CD4-positive, alpha-beta T cell (primary cell): Measurements from ENCODE around the gene ABR. TPM values are rescaled to one million over a fixed set of nuclear protein-coding genes. Genes with fewer than 3 reads are reported as not detected.

Experiments used
- ATAC-seq: fragments of 200-7000 bp; cut with Tn5 transposase; one replicate; pipeline ENCODE4 v1.10.0; 2022; ENCODE audit warnings: mild to moderate bottlenecking; ENCODE audit not compliant: poor library complexity
- CTCF ChIA-PET: fragments of 350-600 bp; sonication (Branson Sonifier 250); formaldehyde crosslinking; loops from one replicate; lab custom pipeline; 2021; ENCODE audit warnings: antibody characterized with exemption, inconsistent platforms; lab: Charles Lee
- POLR2A ChIA-PET: fragments of 350-600 bp; sonication (Branson Sonifier 250); formaldehyde crosslinking; loops from one replicate; lab custom pipeline; 2021; ENCODE audit warnings: antibody characterized with exemption, inconsistent platforms; lab: Charles Lee
- DNase-seq, 14 experiments: peaks; one replicate each; pipeline ENCODE4 v3.0.0-alpha.2; 2013 to 2020; ENCODE audit warnings: mixed read lengths in 2 of 14
- H3K27ac ChIP-seq, 2 donors: one replicate each; pipeline versions ENCODE4 v1.5.1 to v1.7.0; 2013; ENCODE audit warnings: low read length in 2 of 2, low read depth in 1 of 2, mild to moderate bottlenecking in 1 of 2
- H3K27me3 ChIP-seq, 2 experiments: 1 replicate in 1 of 2; 2 replicates in 1 of 2; pipeline versions ENCODE4 v1.6.1 to v1.7.0; 2013; ENCODE audit warnings: low read length in 2 of 2, control low read depth in 1 of 2, mild to moderate bottlenecking in 1 of 2, moderate library complexity in 1 of 2; ENCODE audit not compliant: insufficient read depth in 2 of 2, control insufficient read depth in 1 of 2
- H3K36me3 ChIP-seq: one replicate; pipeline ENCODE4 v1.6.1; 2013; ENCODE audit warnings: low read length, control low read depth; ENCODE audit not compliant: insufficient read depth
- H3K4me1 ChIP-seq: one replicate; pipeline ENCODE4 v1.6.1; 2013; ENCODE audit warnings: low read length, control low read depth; ENCODE audit not compliant: insufficient read depth
- H3K4me3 ChIP-seq: one replicate; pipeline ENCODE4 v1.5.1; 2013; ENCODE audit warnings: mild to moderate bottlenecking, low read length, moderate library complexity
- H3K9me3 ChIP-seq, 2 experiments: 1 replicate in 1 of 2; 2 replicates in 1 of 2; pipeline versions ENCODE4 v1.6.1 to v1.7.0; 2013; ENCODE audit warnings: low read length in 2 of 2, mild to moderate bottlenecking in 2 of 2, control low read depth in 1 of 2, moderate library complexity in 1 of 2; ENCODE audit not compliant: control insufficient read depth in 1 of 2, insufficient read depth in 1 of 2
- H3K27ac Mint-ChIP-seq: one replicate; pipeline ENCODE4 v1.8.0; 2020; ENCODE audit warnings: mixed read lengths
- H3K27me3 Mint-ChIP-seq: one replicate; pipeline ENCODE4 v1.8.0; 2021; ENCODE audit warnings: mixed read lengths
- H3K36me3 Mint-ChIP-seq: one replicate; pipeline ENCODE4 v1.8.0; 2021; ENCODE audit warnings: low read depth, mixed read lengths
- H3K4me1 Mint-ChIP-seq: one replicate; pipeline ENCODE4 v1.8.0; 2021; ENCODE audit warnings: low read depth, mixed read lengths
- H3K4me3 Mint-ChIP-seq: one replicate; pipeline ENCODE4 v1.8.0; 2020; ENCODE audit warnings: mild to moderate bottlenecking, mixed read lengths
- H3K9me3 Mint-ChIP-seq: one replicate; pipeline ENCODE4 v1.8.0; 2020; ENCODE audit warnings: mixed read lengths
- intact Hi-C, 2 experiments: fragments of 100-400 bp; cut with DNase I in 1 of 2; cut with micrococcal nuclease in 1 of 2; formaldehyde crosslinking; loops; one replicate each; pipeline versions ENCODE4 v1.15.1 to v1.9.0; 2023 to 2025; cut with DNase I, micrococcal nuclease
- total RNA-seq, 174 experiments: library from RNA in 2 of 174; stranded (reverse) in 2 of 174; gene quantifications; one replicate each; pipeline ENCODE4 v1.2.3 and lab custom pipeline; 2021 to 2026
- TF ChIP-seq, protein P1 (sequence below): fragments of 200-600 bp; IDR thresholded peaks from one replicate; pipeline ENCODE4 v1.8.0; 2022; ENCODE audit warnings: antibody characterized with exemption, mild to moderate bottlenecking

Gene ABR
- total RNA-seq, 2 experiments from 2014 or later: 72.4 to 74.8 TPM

DNA sequence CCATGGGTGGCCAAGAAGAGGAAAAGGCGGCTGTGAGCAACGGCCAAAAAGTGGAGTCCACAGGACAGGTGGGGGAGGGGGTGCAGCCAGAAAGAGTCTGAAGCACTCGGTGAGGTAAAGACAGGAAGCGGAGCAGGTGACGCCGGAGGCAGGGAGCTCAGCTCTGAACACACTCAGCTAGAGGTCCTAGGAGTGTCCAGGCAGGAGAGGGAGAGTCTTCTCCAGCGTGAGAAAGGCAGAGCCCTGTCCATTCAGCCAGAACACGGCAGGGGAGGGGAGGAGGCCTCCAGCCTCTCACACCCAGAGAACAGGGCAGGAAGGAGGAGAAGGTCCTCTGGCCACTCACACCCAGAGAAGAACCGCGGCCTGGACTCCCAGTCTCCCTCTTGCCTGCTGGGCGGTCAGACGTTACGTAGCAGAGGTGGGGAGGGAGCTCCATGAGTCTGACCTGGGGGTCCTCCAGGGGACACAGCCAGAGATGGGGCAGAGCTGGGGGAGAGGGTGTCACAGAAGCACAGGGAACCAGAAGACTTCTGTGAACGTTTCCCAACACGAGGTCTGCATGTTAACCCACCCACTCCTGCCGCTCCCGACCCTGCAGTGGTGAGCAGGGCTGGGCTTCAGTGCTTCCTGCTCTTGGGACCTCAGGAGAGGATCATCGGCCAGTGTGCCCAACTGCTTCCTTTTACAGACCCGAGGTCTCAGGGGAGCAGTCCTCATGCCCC, 89.2 kb downstream of the ABR start:
- peaks cover 3% of the 10 kb centered on the region for H3K4me1 ChIP-seq
- H3K4me3 ChIP-seq: no peak overlapping the region
- Mint-ChIP-seq H3K4me3 (no peak overlapping the region), H3K27me3 (no peaks in the 10 kb centered on the region), H3K4me1 (peaks cover under 1% of the 10 kb centered on the region), H3K27ac (no peak overlapping the region), H3K9me3 (no peaks in the 10 kb centered on the region), H3K36me3 (peaks cover 42% of the 10 kb centered on the region)
- peaks cover 65% of the 10 kb centered on the region for H3K36me3 ChIP-seq
- no peaks in the 10 kb centered on the region for H3K27me3 ChIP-seq
- intact Hi-C loops: no loop called here
- no peak for ATAC-seq
- no peak overlapping the region for H3K27ac ChIP-seq
- POLR2A ChIA-PET: no interaction called here
- TF ChIP-seq, protein P1, sequence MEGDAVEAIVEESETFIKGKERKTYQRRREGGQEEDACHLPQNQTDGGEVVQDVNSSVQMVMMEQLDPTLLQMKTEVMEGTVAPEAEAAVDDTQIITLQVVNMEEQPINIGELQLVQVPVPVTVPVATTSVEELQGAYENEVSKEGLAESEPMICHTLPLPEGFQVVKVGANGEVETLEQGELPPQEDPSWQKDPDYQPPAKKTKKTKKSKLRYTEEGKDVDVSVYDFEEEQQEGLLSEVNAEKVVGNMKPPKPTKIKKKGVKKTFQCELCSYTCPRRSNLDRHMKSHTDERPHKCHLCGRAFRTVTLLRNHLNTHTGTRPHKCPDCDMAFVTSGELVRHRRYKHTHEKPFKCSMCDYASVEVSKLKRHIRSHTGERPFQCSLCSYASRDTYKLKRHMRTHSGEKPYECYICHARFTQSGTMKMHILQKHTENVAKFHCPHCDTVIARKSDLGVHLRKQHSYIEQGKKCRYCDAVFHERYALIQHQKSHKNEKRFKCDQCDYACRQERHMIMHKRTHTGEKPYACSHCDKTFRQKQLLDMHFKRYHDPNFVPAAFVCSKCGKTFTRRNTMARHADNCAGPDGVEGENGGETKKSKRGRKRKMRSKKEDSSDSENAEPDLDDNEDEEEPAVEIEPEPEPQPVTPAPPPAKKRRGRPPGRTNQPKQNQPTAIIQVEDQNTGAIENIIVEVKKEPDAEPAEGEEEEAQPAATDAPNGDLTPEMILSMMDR: no peak
- no peak for DNase-seq
- CTCF ChIA-PET: no interaction called here
- H3K9me3 ChIP-seq: no peaks in the 10 kb centered on the region

DNA sequence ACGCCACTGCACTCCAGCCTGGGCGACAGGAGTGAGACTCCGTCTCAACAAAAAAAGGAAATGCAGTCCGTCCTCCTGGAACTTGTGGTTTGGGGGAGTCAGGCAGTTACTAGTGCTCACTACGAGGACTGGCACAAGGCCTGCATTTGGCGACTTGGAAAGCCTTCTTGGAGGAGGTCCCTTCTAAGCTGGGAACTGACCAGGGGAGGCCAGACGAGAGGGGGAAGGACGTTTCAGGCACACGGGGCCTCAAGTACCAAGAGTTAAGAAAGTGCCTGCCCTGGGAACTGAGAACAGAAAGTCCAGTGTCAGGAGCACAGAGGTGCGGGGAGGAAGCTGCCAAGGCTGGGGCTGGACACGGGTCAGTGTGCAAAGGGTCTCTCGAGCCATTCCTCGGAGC, 89.9 kb downstream of the ABR start:
- Mint-ChIP-seq H3K27ac (no peak overlapping the region), H3K9me3 (no peaks in the 10 kb centered on the region), H3K27me3 (no peaks in the 10 kb centered on the region), H3K4me1 (no peaks in the 10 kb centered on the region), H3K36me3 (peaks cover 45% of the 10 kb centered on the region), H3K4me3 (no peak overlapping the region)
- POLR2A ChIA-PET: no interaction called here
- Histone ChIP-seq H3K4me3 (no peak overlapping the region), H3K27me3 (no peaks in the 10 kb centered on the region), H3K9me3 (no peaks in the 10 kb centered on the region), H3K4me1 (no peaks in the 10 kb centered on the region), H3K27ac (no peak overlapping the region), H3K36me3 (peaks cover 60% of the 10 kb centered on the region)
- ATAC-seq (no peak), DNase-seq (no peak)
- TF ChIP-seq, protein P1: no peak
- CTCF ChIA-PET: no interaction called here
- intact Hi-C loops: no loop called here

DNA sequence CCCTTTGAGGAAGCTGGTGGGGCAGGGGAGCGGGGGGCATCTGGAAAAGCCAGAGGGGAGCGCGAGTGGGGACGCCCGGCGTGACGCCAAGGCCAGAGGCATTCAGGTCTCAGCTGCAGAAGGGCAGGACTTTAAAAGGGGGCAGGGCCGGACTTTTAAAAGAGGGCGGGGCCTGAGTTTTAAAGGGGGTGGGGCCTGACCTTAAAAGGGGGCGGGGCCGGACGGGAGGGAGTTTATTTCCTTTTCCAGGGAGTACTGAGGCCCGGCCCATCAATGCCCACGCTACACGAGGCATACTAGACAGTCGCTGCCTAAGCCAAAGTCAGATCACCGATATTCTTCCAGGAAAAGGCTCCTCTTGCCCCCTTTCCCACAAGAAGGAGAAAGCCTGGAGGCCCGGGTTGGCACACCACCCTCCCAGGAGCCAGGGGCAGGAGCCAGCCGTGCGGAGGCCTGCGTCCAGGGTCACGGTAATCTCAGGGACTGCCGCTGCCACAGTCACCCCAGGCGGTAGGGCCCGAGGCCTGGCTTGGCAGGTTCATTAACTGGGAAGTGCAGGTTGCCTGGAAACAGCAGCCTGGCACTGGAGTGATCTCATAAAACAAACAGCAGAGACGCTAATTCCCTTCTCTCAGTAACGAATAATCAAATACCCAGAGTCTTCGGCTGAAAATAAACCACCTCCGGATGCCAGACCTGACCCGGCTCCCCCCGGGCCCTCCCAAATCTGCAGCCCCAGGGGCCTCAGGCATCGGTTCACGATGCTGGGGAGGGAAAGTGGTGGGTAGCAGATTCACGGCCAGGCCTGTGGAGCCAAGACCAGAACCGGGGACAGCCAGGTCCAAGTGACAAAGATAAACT, 92.2 kb downstream of the ABR start:
- ATAC-seq (no peak), DNase-seq (no peak)
- H3K9me3 Mint-ChIP-seq: no peaks in the 10 kb centered on the region
- H3K27me3 Mint-ChIP-seq: no peaks in the 10 kb centered on the region
- no peak overlapping the region for H3K27ac ChIP-seq
- H3K4me1 ChIP-seq: no peaks in the 10 kb centered on the region
- H3K4me3 Mint-ChIP-seq: no peak overlapping the region
- H3K36me3 ChIP-seq: peaks cover 63% of the 10 kb centered on the region
- no peak overlapping the region for H3K4me3 ChIP-seq
- TF ChIP-seq, protein P1: no peak
- intact Hi-C loops: no loop called here
- ChIA-PET CTCF (no interaction called here), POLR2A (interaction anchor here (0.6 kb wide), 1 partner anchor 9 kb away, joined by 3 read pairs; no protein-coding TSS in a partner anchor)
- no peak overlapping the region for H3K27ac Mint-ChIP-seq
- no peaks in the 10 kb centered on the region for H3K27me3 ChIP-seq
- H3K36me3 Mint-ChIP-seq: peaks cover 45% of the 10 kb centered on the region
- no peaks in the 10 kb centered on the region for H3K4me1 Mint-ChIP-seq
- no peaks in the 10 kb centered on the region for H3K9me3 ChIP-seq
